Prostate gland (tissue), 2 donors: ENCODE results near the gene TNFSF13.

Experiments
- POLR2A ChIP-seq: fragments of 450-650 bp; IDR thresholded peaks from one replicate; pipeline ENCODE4 v1.6.1; 2016; ENCODE audit warnings: antibody characterized with exemption, mild to moderate bottlenecking
- POLR2AphosphoS5 ChIP-seq: sonication (generic); formaldehyde crosslinking; IDR thresholded peaks from one replicate; pipeline ENCODE4 v1.6.1; 2017; ENCODE audit warnings: antibody characterized with exemption
- TF ChIP-seq, protein P1 (sequence below), 4 experiments: fragments of 200-600 bp in 2 of 4; fragments of 450-650 bp in 2 of 4; sonication (generic) in 2 of 4; IDR thresholded peaks; 1 replicate in 3 of 4; 2 replicates in 1 of 4; pipeline ENCODE4 v1.5.1; 2016 to 2019; ENCODE audit warnings: antibody characterized with exemption in 4 of 4, mild to moderate bottlenecking in 2 of 4, moderate library complexity in 2 of 4

DNA sequence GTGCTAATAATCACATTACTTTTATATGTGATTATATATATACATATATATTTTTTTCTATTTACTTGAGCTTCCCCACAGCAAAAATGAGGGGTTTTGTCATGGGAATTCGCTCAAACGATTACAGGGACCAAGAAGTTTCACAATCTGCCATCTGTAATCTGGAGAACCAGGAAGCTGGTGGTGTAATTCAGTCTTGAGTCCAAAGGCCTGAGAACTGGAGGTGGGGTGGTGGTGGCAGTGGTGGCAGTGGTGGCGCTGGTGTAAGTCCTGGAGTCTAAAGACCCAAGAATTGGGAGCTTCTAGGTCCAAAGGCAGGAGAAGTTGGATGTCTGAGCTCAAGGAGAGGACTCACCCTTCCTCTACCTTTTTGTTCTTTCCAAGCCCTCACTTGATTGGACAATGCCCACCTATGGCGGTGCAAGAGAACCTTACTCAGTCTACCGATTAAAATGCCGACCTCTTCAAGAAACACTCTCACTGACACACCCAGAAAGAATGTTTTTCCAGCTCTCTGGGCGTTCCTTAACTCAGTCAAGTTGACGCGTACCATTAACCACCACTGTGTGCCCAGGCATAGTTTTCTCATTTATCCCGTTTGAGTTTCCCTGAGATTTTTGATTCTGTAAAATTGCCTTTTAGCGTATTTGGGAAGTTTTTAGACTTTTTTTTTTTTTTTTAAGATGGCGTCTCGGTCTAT, 42.5 kb upstream of the TNFSF13 start:
- TF ChIP-seq, protein P1, sequence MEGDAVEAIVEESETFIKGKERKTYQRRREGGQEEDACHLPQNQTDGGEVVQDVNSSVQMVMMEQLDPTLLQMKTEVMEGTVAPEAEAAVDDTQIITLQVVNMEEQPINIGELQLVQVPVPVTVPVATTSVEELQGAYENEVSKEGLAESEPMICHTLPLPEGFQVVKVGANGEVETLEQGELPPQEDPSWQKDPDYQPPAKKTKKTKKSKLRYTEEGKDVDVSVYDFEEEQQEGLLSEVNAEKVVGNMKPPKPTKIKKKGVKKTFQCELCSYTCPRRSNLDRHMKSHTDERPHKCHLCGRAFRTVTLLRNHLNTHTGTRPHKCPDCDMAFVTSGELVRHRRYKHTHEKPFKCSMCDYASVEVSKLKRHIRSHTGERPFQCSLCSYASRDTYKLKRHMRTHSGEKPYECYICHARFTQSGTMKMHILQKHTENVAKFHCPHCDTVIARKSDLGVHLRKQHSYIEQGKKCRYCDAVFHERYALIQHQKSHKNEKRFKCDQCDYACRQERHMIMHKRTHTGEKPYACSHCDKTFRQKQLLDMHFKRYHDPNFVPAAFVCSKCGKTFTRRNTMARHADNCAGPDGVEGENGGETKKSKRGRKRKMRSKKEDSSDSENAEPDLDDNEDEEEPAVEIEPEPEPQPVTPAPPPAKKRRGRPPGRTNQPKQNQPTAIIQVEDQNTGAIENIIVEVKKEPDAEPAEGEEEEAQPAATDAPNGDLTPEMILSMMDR (IDR thresholded peaks at IDR 0.05), result no peak
- no peak for TF ChIP-seq POLR2A
- no peak for TF ChIP-seq POLR2AphosphoS5
